GM10248 (cell line): ENCODE measurements around the gene IGFBP2.

Experiments
- CTCF ChIA-PET: fragments of 300-600 bp; sonication (Branson Sonifier 250); formaldehyde crosslinking; extraction: SDS; loops from one replicate; lab custom pipeline; 2021; ENCODE audit warnings: antibody characterized with exemption; lab: Yijun Ruan, JAX
- POLR2A ChIA-PET: fragments of 350-650 bp; sonication (Branson Sonifier 250); formaldehyde crosslinking; extraction: SDS; loops from one replicate; lab custom pipeline; 2020; ENCODE audit warnings: antibody characterized with exemption; lab: Yijun Ruan, JAX
- DNase-seq: peaks from one replicate; pipeline ENCODE4 v3.0.0; 2012; ENCODE audit errors: extremely low spot score
- TF ChIP-seq, protein P1 (sequence below): IDR thresholded peaks from 2 replicates; pipeline ENCODE4 v1.5.1; 2012; ENCODE audit warnings: mild to moderate bottlenecking, low read depth; ENCODE audit errors: extremely low read depth, missing control alignments, control extremely low read depth

Gene IGFBP2

DNA sequence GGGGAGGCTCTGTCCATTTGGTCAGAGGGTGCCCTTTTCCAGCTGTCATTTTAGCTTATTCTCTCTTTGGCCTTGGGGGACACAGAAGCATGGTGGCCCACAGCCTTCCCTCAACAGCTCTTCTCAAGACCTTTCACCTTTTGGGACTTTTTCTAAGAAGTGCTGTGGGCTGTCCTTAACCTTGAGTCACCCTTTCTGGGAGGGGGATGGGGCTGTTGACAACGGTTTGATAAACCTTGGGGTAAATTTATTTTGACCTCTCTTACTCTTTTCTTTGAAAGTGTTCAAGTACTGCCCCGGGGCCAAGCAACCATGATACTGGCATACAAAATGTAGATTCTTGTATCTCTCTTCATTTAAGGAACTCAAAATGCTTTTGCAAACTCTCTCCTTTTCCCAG is 48.5 kb downstream of the IGFBP2 start:
- no peak for DNase-seq
- CTCF ChIA-PET = interaction anchor here (0.6 to 3.0 kb wide), 24 partner anchors 10 to 1041 kb away, joined by 3 to 29 read pairs (median 4); no protein-coding TSS in a partner anchor
- POLR2A ChIA-PET = no interaction called here
- TF ChIP-seq, protein P1, sequence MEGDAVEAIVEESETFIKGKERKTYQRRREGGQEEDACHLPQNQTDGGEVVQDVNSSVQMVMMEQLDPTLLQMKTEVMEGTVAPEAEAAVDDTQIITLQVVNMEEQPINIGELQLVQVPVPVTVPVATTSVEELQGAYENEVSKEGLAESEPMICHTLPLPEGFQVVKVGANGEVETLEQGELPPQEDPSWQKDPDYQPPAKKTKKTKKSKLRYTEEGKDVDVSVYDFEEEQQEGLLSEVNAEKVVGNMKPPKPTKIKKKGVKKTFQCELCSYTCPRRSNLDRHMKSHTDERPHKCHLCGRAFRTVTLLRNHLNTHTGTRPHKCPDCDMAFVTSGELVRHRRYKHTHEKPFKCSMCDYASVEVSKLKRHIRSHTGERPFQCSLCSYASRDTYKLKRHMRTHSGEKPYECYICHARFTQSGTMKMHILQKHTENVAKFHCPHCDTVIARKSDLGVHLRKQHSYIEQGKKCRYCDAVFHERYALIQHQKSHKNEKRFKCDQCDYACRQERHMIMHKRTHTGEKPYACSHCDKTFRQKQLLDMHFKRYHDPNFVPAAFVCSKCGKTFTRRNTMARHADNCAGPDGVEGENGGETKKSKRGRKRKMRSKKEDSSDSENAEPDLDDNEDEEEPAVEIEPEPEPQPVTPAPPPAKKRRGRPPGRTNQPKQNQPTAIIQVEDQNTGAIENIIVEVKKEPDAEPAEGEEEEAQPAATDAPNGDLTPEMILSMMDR = no peak

DNA sequence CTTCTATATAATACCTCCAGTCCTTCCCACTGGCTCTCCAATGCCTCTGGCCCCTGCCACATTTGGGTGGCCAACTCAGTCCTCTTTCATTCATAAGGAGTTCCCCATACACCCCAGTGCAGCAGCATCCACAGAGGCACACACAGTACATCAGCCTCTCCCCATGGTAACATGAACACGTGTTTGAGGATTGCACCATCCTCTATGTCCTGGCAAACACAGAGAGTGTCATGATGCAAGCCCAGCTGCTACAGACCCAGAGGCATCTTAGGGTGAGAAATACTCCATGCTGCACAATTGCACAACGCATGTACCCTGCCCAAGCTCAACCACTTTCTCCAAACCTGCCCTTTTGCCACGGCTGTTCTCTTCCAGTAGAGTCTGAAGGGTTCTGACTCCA is 50.6 kb downstream of the IGFBP2 start:
- POLR2A ChIA-PET = no interaction called here
- CTCF ChIA-PET = interaction anchor here (0.7 to 3.0 kb wide), 4 partner anchors 482 to 1032 kb away, joined by 4 to 29 read pairs (median 6); no protein-coding TSS in a partner anchor
- no peak for DNase-seq
- TF ChIP-seq, protein P1 = no peak

DNA sequence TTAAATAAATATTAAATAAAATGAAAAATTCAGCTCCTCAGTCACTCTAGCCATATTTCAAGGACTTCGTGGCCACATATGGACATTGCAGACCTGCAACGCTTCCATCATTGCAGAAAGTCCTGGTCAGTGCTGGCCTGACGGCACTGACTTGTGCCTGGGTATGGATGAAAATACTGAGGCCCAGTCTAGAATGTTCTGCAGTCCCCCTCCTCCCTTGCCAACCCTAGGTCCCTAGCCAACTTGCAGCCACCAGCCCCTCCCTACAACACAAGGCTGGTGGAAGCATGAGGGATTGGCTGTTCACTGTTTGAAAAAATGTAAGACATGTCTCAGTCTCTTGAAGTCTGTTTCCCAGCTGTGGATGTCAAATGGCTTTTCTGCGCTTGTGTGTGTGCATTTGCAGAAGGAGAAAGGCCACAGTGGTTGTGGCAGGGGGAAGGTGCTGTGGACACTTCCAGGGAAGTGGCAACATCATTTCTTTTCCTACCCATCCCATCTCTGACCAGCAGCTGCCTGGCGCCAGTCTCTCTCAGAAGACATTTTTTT is 52.2 kb downstream of the IGFBP2 start:
- CTCF ChIA-PET = interaction anchor here (1.1 to 2.4 kb wide), 4 partner anchors 10 to 1027 kb away, joined by 3 to 13 read pairs (median 10); partner anchors contain the start of gene IGFBP5
- TF ChIP-seq, protein P1 = no peak
- POLR2A ChIA-PET = no interaction called here
- DNase-seq = no peak

DNA sequence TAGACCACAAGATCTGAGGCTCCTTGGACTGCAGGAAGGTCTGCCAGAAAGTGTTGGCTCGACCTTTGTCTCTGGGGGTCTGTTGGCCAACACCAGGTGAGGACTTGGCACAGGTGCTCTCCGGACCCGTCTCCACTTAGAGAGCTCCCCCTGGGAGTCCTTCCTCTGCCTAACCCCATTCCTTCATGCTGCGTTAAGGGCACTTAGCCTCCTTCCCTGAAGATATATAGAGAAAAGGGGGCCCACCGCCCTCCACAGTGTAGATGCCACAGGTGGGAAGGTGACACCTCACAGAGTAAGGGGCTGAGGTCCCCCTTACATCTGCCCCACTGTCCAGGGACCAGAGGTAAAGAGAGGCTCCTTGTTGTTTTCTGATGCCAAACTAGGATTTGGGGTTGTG is 53.9 kb downstream of the IGFBP2 start:
- POLR2A ChIA-PET = no interaction called here

DNA sequence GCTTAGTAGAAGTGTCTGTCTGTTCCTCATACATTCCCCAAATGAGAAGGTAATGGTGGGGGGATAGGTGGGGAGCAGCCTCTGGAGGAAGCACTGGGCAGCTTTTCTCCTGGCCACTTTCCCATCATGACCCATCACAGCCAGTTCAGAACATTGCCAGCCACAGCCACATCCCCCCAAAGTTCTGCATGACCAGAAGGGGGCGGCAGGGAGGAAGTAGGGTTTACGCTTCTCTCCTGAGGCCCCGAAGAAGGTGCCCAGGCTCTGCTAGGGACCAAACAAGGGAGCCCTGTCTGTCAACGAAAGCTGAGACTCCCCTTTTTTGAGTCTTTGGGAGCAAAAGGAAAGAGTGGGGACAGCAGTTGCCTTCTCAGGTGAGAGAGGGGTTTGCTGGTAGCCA is 54.4 kb downstream of the IGFBP2 start:
- TF ChIP-seq, protein P1 = peak; percentile 14
- CTCF ChIA-PET = interaction anchor here (1.3 to 2.4 kb wide), 4 partner anchors 11 to 1025 kb away, joined by 4 to 12 read pairs (median 4); no protein-coding TSS in a partner anchor
- no peak for DNase-seq
- POLR2A ChIA-PET = no interaction called here

More for the DNA sequence above, 53.9 kb downstream of the IGFBP2 start:
- DNase-seq = no peak
- TF ChIP-seq, protein P1 = no peak
- CTCF ChIA-PET = interaction anchor here (1.3 to 2.4 kb wide), 4 partner anchors 12 to 1026 kb away, joined by 4 to 12 read pairs (median 4); no protein-coding TSS in a partner anchor

DNA sequence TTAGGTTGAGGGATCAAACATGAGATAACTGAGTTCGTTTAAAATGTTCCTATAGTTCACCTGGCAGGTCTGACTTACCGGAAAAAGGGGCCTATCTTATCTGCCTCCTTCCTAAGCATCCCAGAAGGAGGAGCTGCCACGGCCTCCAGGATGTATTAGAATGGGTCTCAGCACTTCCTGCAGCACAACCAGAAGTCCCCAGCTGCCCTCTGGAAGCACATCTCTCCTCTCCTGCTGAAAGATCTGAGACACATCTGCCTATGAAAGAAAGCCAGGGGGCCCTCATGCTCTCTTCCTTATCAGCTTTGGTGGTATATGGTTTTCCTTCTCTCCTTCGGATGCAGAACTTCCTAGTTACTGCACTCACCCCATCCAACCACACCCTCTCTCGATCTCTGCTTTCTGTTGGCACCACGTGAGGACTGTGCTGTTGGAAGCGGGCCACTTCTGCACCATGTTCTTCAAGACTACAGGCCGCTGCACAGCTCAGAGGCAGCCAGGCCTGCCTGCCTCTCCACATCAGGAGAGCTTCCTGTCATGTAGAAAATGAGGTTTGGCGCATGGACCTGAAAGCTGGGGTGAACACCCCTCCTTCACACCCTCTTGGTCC is 55.6 kb downstream of the IGFBP2 start:
- CTCF ChIA-PET = interaction anchor here (1.1 to 2.9 kb wide), 2 partner anchors 10 to 822 kb away, joined by 3 to 8 read pairs; no protein-coding TSS in a partner anchor
- no peak for DNase-seq
- POLR2A ChIA-PET = no interaction called here
- TF ChIP-seq, protein P1 = no peak
